WTC11 (cell line): ENCODE data around the gene TMEM30B. TPM values are rescaled to one million over a fixed set of nuclear protein-coding genes. Genes with fewer than 3 reads are reported as not detected.

ENCODE experiments used
- ATAC-seq: fragments of 200-7000 bp; cut with Tn5 transposase; 2 replicates; pipeline ENCODE4 v1.10.0; 2021; ENCODE audit warnings: mild to moderate bottlenecking, moderate library complexity
- CTCF ChIA-PET: fragments of 300-600 bp; sonication (Branson Sonifier 250); formaldehyde crosslinking; loops from one replicate; lab custom pipeline; 2021; ENCODE audit warnings: antibody characterized with exemption; lab: Charles Lee
- POLR2A ChIA-PET: fragments of 350-600 bp; sonication (Branson Sonifier 250); formaldehyde crosslinking; loops from one replicate; lab custom pipeline; 2021; ENCODE audit warnings: antibody characterized with exemption; lab: Charles Lee
- DNase-seq: peaks from one replicate; pipeline ENCODE4 v3.0.0; 2021; ENCODE audit warnings: low spot score
- H3K27ac Mint-ChIP-seq: 2 replicates; pipeline ENCODE4 v1.8.0; 2021; ENCODE audit warnings: mixed read lengths
- H3K27me3 Mint-ChIP-seq: 2 replicates; pipeline ENCODE4 v1.8.0; 2021; ENCODE audit warnings: low read depth, mild to moderate bottlenecking, moderate library complexity, mixed read lengths
- H3K36me3 Mint-ChIP-seq: 2 replicates; pipeline ENCODE4 v1.8.0; 2021; ENCODE audit warnings: mixed read lengths
- H3K4me1 Mint-ChIP-seq: 2 replicates; pipeline ENCODE4 v1.8.0; 2022; ENCODE audit warnings: mixed read lengths
- H3K4me3 Mint-ChIP-seq: 2 replicates; pipeline ENCODE4 v1.8.0; 2021; ENCODE audit warnings: mild to moderate bottlenecking, moderate library complexity, mixed read lengths
- H3K9me3 Mint-ChIP-seq: 2 replicates; pipeline ENCODE4 v1.8.0; 2021; ENCODE audit warnings: mixed read lengths
- ESRRA ChIP-seq: sonication (generic); formaldehyde crosslinking; IDR thresholded peaks from 2 replicates; pipeline ENCODE4 v1.8.1; 2022; ENCODE audit warnings: mild to moderate bottlenecking, missing genetic modification reagents, borderline replicate concordance
- ETV6 ChIP-seq: sonication (generic); formaldehyde crosslinking; IDR thresholded peaks from 2 replicates; pipeline ENCODE4 v1.8.1; 2022; ENCODE audit warnings: mild to moderate bottlenecking, missing genetic modification reagents
- GTF2I ChIP-seq: fragments of 250-450 bp; sonication (Bioruptor Pico); conservative IDR thresholded peaks from 2 replicates; pipeline ENCODE4 v1.4.0; 2021; ENCODE audit warnings: mild to moderate bottlenecking
- IRF2 ChIP-seq: sonication (generic); formaldehyde crosslinking; IDR thresholded peaks from 2 replicates; pipeline ENCODE4 v1.8.0; 2022; ENCODE audit warnings: low read depth, missing genetic modification reagents, borderline replicate concordance
- MLX ChIP-seq: sonication (generic); formaldehyde crosslinking; IDR thresholded peaks from 2 replicates; pipeline ENCODE4 v1.8.1; 2023; ENCODE audit warnings: mild to moderate bottlenecking, missing genetic modification reagents, moderate library complexity
- NR2C2 ChIP-seq: sonication (generic); formaldehyde crosslinking; IDR thresholded peaks from 2 replicates; pipeline ENCODE4 v1.8.0; 2022; ENCODE audit warnings: mild to moderate bottlenecking, missing genetic modification reagents
- PRRX2 ChIP-seq: fragments of 250-450 bp; sonication (Bioruptor Pico); IDR thresholded peaks from 2 replicates; pipeline ENCODE4 v1.8.0; 2021; ENCODE audit warnings: mild to moderate bottlenecking
- SMAD3 ChIP-seq: sonication (generic); formaldehyde crosslinking; IDR thresholded peaks from 2 replicates; pipeline ENCODE4 v1.8.0; 2022; ENCODE audit warnings: missing genetic modification reagents, mild to moderate bottlenecking, borderline replicate concordance
- TCF7 ChIP-seq: sonication (generic); formaldehyde crosslinking; IDR thresholded peaks from 2 replicates; pipeline ENCODE4 v1.8.0; 2022; ENCODE audit warnings: mild to moderate bottlenecking, low read depth, missing genetic modification reagents, moderate library complexity
- TEAD1 ChIP-seq: sonication (generic); formaldehyde crosslinking; IDR thresholded peaks from 2 replicates; pipeline ENCODE4 v1.8.0; 2022; ENCODE audit warnings: mild to moderate bottlenecking, missing genetic modification reagents
- TP53 ChIP-seq: sonication (generic); formaldehyde crosslinking; IDR thresholded peaks from 2 replicates; pipeline ENCODE4 v1.8.1; 2023; ENCODE audit warnings: mild to moderate bottlenecking, missing genetic modification reagents
- USF1 ChIP-seq: sonication (generic); formaldehyde crosslinking; IDR thresholded peaks from 2 replicates; pipeline ENCODE4 v1.8.0; 2022; ENCODE audit warnings: mild to moderate bottlenecking, missing genetic modification reagents
- ZBTB21 ChIP-seq: sonication (generic); formaldehyde crosslinking; IDR thresholded peaks from 2 replicates; pipeline ENCODE4 v1.8.1; 2023; ENCODE audit warnings: mild to moderate bottlenecking, missing genetic modification reagents, borderline replicate concordance
- ZBTB43 ChIP-seq: sonication (generic); formaldehyde crosslinking; IDR thresholded peaks from 2 replicates; pipeline ENCODE4 v1.8.1; 2023; ENCODE audit warnings: mild to moderate bottlenecking, missing genetic modification reagents
- ZNF219 ChIP-seq: sonication (generic); formaldehyde crosslinking; IDR thresholded peaks from 2 replicates; pipeline ENCODE4 v1.8.0; 2023; ENCODE audit warnings: missing genetic modification reagents, mild to moderate bottlenecking, borderline replicate concordance
- ZNF232 ChIP-seq: sonication (generic); formaldehyde crosslinking; IDR thresholded peaks from 2 replicates; pipeline ENCODE4 v1.8.0; 2022; ENCODE audit warnings: mild to moderate bottlenecking, missing genetic modification reagents
- ZNF263 ChIP-seq: sonication (generic); formaldehyde crosslinking; IDR thresholded peaks from 2 replicates; pipeline ENCODE4 v1.8.1; 2022; ENCODE audit warnings: low read depth, mild to moderate bottlenecking, moderate library complexity, missing genetic modification reagents
- total RNA-seq: library from RNA; stranded (reverse); gene quantifications from 3 replicates; pipeline ENCODE4 v1.2.3, GENCODE V29; 2021
- TF ChIP-seq, protein P1 (sequence below): sonication (generic); formaldehyde crosslinking; IDR thresholded peaks from 2 replicates; pipeline ENCODE4 v1.8.0; 2023; ENCODE audit warnings: missing genetic modification reagents
- TF ChIP-seq, protein P2 (sequence below): fragments of 250-450 bp; sonication (Bioruptor Pico); IDR thresholded peaks from 2 replicates; pipeline ENCODE4 v2.1.2; 2022; ENCODE audit warnings: mild to moderate bottlenecking, moderate library complexity
- TF ChIP-seq, protein P3 (sequence below): sonication (generic); formaldehyde crosslinking; IDR thresholded peaks from 2 replicates; pipeline ENCODE4 v1.8.1; 2022; ENCODE audit warnings: low read depth, missing genetic modification reagents, borderline replicate concordance
- TF ChIP-seq, protein P4 (sequence below): fragments of 250-450 bp; sonication (Bioruptor Pico); IDR thresholded peaks from 2 replicates; pipeline ENCODE4 v1.9.0; 2021; ENCODE audit warnings: mild to moderate bottlenecking
- TF ChIP-seq, protein P5 (sequence below): sonication (generic); formaldehyde crosslinking; conservative IDR thresholded peaks from 2 replicates; pipeline ENCODE4 v1.8.1; 2022; ENCODE audit warnings: mild to moderate bottlenecking, missing genetic modification reagents

TMEM30B gene
- total RNA-seq, 1 experiment from 2014 or later, result 17.8 TPM

DNA sequence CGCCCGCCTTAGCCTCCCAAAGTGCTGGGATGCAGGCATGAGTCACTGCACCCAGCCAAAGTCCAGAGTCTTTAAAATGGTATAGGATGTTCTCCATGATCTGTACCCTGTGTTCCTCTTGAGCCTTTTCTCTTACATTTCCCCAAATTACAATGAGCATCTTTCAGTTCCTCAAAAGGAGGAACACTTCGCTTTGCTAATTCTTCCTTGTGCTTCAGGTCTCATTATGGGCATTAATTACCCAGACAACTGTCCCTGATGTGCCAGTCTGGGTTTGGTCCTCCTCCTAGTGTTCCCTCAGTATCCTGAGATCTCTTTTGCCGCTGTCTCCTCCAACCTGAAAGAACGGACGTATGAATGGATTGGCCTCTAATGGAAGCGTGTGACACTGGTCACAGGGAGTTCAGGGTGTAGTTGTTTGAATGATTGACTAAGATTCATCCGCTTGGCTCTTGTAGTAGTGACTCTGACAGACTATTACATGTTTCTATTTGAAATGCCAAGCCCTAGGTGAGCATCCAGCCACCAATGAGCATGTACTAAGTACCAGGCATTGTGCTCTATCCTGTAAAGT lies 48.4 kb upstream of the TMEM30B start:
- peaks cover 22% of the 10 kb centered on the region for H3K4me1 Mint-ChIP-seq
- H3K9me3 Mint-ChIP-seq, result peaks cover 15% of the 10 kb centered on the region
- POLR2A ChIA-PET, result no interaction called here
- DNase-seq (no peak), ATAC-seq (no peak)
- TF ChIP-seq, protein P1, sequence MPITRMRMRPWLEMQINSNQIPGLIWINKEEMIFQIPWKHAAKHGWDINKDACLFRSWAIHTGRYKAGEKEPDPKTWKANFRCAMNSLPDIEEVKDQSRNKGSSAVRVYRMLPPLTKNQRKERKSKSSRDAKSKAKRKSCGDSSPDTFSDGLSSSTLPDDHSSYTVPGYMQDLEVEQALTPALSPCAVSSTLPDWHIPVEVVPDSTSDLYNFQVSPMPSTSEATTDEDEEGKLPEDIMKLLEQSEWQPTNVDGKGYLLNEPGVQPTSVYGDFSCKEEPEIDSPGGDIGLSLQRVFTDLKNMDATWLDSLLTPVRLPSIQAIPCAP, result no peak
- no peak for TF ChIP-seq MLX (CRISPR knock-in tag)
- no peak for TF ChIP-seq TP53 (CRISPR knock-in tag)
- no peak for TF ChIP-seq ETV6 (CRISPR knock-in tag)
- TF ChIP-seq ZBTB43 (CRISPR knock-in tag), result no peak
- TF ChIP-seq, protein P2, sequence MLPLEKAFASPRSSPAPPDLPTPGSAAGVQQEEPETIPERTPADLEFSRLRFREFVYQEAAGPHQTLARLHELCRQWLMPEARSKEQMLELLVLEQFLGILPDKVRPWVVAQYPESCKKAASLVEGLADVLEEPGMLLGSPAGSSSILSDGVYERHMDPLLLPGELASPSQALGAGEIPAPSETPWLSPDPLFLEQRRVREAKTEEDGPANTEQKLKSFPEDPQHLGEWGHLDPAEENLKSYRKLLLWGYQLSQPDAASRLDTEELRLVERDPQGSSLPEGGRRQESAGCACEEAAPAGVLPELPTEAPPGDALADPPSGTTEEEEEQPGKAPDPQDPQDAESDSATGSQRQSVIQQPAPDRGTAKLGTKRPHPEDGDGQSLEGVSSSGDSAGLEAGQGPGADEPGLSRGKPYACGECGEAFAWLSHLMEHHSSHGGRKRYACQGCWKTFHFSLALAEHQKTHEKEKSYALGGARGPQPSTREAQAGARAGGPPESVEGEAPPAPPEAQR (CRISPR knock-in tag), result no peak
- CTCF ChIA-PET, result interaction anchor here (1.3 kb wide), 1 partner anchor 8 kb away, joined by 3 read pairs; the partner anchor contains the start of gene PRKCH
- peaks cover 16% of the 10 kb centered on the region for H3K36me3 Mint-ChIP-seq
- no peak overlapping the region for H3K4me3 Mint-ChIP-seq
- no peak overlapping the region for H3K27ac Mint-ChIP-seq
- H3K27me3 Mint-ChIP-seq, result no peaks in the 10 kb centered on the region

GRCh38 chr14:61328626-61329262 lies 47.6 kb upstream of the TMEM30B start:
- no peak overlapping the region for H3K4me3 Mint-ChIP-seq
- ChIA-PET CTCF (no interaction called here), POLR2A (no interaction called here)
- no peak for ATAC-seq
- H3K9me3 Mint-ChIP-seq, result peaks cover 18% of the 10 kb centered on the region
- peaks cover 18% of the 10 kb centered on the region for H3K36me3 Mint-ChIP-seq
- DNase-seq, result no peak
- H3K27ac Mint-ChIP-seq, result no peak overlapping the region
- TF ChIP-seq GTF2I (CRISPR knock-in tag), result no peak
- TF ChIP-seq, all 79 proteins: peak for 0
- Mint-ChIP-seq H3K27me3 (peaks cover 5% of the 10 kb centered on the region), H3K4me1 (peaks cover 17% of the 10 kb centered on the region)

DNA sequence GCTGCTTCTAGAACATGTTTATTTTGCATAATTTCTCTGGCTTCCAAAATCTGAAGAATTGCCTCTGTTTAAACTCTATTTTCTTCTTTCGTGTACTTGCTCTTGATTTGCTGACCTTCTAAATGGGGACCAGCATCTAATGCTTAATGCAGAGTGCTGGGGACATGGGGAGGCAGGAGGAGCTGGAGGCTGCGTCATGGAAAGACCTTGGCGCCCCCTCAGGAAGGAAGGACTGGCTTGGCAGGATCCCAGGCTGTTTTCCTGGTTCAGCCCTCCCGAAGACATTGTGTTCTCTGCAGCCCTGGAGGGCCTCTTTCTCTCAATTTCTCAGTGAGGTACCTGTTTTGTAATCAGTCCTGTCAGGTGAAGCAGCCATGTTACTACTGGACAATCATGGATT lies 45.7 kb upstream of the TMEM30B start:
- Mint-ChIP-seq H3K27me3 (peaks cover 24% of the 10 kb centered on the region), H3K4me1 (peaks cover 26% of the 10 kb centered on the region), H3K27ac (no peak overlapping the region), H3K4me3 (no peak overlapping the region), H3K36me3 (peaks cover 18% of the 10 kb centered on the region), H3K9me3 (peaks cover 18% of the 10 kb centered on the region)
- peak; percentile 86 for ATAC-seq
- ChIA-PET CTCF (interaction anchor here (1.0 kb wide), 1 partner anchor 41 kb away, joined by 3 read pairs; no protein-coding TSS in a partner anchor), POLR2A (no interaction called here)
- peak; percentile 38 for DNase-seq
- TF ChIP-seq TEAD1 (CRISPR knock-in tag) (no peak), USF1 (CRISPR knock-in tag) (no peak), NR2C2 (CRISPR knock-in tag) (no peak), ZNF219 (no peak), ESRRA (CRISPR knock-in tag) (no peak), ZBTB21 (no peak), PRRX2 (no peak), ZNF232 (CRISPR knock-in tag) (no peak), TCF7 (CRISPR knock-in tag) (no peak), IRF2 (CRISPR knock-in tag) (no peak), SMAD3 (CRISPR knock-in tag) (no peak), ZNF263 (no peak)
- TF ChIP-seq, protein P3, sequence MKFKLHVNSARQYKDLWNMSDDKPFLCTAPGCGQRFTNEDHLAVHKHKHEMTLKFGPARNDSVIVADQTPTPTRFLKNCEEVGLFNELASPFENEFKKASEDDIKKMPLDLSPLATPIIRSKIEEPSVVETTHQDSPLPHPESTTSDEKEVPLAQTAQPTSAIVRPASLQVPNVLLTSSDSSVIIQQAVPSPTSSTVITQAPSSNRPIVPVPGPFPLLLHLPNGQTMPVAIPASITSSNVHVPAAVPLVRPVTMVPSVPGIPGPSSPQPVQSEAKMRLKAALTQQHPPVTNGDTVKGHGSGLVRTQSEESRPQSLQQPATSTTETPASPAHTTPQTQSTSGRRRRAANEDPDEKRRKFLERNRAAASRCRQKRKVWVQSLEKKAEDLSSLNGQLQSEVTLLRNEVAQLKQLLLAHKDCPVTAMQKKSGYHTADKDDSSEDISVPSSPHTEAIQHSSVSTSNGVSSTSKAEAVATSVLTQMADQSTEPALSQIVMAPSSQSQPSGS (CRISPR knock-in tag), result no peak
- TF ChIP-seq, protein P4, sequence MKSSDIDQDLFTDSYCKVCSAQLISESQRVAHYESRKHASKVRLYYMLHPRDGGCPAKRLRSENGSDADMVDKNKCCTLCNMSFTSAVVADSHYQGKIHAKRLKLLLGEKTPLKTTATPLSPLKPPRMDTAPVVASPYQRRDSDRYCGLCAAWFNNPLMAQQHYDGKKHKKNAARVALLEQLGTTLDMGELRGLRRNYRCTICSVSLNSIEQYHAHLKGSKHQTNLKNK, result no peak
- TF ChIP-seq, protein P5, sequence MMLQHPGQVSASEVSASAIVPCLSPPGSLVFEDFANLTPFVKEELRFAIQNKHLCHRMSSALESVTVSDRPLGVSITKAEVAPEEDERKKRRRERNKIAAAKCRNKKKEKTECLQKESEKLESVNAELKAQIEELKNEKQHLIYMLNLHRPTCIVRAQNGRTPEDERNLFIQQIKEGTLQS (CRISPR knock-in tag), result no peak
